HFFc6 (cell line): ENCODE data around the gene KRT79. TPM values are rescaled to one million over a fixed set of nuclear protein-coding genes. Genes with fewer than 3 reads are reported as not detected.
"Not testable (repeated sequence)": the region's sequence is repeated elsewhere in the genome, so short reads cannot be mapped to it uniquely, and the experiment has no call there.

Experiments used
- DNase-seq: peaks from one replicate; pipeline ENCODE4 v3.0.0-alpha.2; 2018
- H3K27ac Mint-ChIP-seq: 2 replicates; pipeline ENCODE4 v1.8.0; 2020; ENCODE audit warnings: mild to moderate bottlenecking, mixed read lengths
- H3K27me3 Mint-ChIP-seq: 2 replicates; pipeline ENCODE4 v1.8.0; 2021; ENCODE audit warnings: mild to moderate bottlenecking, moderate library complexity, mixed read lengths; ENCODE audit not compliant: insufficient read depth
- H3K36me3 Mint-ChIP-seq: 2 replicates; pipeline ENCODE4 v1.8.0; 2021; ENCODE audit warnings: low read depth, mixed read lengths
- H3K4me1 Mint-ChIP-seq: 2 replicates; pipeline ENCODE4 v1.8.0; 2020; ENCODE audit warnings: low read depth, mixed read lengths
- H3K4me3 Mint-ChIP-seq: 2 replicates; pipeline ENCODE4 v1.8.0; 2020; ENCODE audit warnings: mild to moderate bottlenecking, moderate library complexity, mixed read lengths
- H3K9me3 Mint-ChIP-seq: 2 replicates; pipeline ENCODE4 v1.8.0; 2020; ENCODE audit warnings: mild to moderate bottlenecking, mixed read lengths
- long read RNA-seq: library from polyadenylated mRNA; unstranded; transcript quantifications from one replicate; pipeline ENCODE4 v2.0.0, GENCODE V29; 2019
- total RNA-seq, 6 experiments: library from RNA; stranded (reverse); fragmentation: NEBNext Ultra II Directional; extraction: Animal tissue kit (Norgen Biotek cat#: 25700); gene quantifications; 2 replicates in 1 of 6; 3 replicates in 5 of 6; pipeline ENCODE4 v1.2.3, GENCODE V29; 2021
- TF ChIP-seq, protein P1 (sequence below): fragments of 200-600 bp; sonication (generic); IDR thresholded peaks from 2 replicates; pipeline ENCODE4 v1.5.0; 2021; ENCODE audit warnings: antibody characterized with exemption, mild to moderate bottlenecking

Gene KRT79
- not detected for total RNA-seq
- long read RNA-seq, partial matches to known transcripts, result 0 of 1 reads
- long read RNA-seq, other reads (novel, unspliced or antisense), result 1 of 1 reads

DNA sequence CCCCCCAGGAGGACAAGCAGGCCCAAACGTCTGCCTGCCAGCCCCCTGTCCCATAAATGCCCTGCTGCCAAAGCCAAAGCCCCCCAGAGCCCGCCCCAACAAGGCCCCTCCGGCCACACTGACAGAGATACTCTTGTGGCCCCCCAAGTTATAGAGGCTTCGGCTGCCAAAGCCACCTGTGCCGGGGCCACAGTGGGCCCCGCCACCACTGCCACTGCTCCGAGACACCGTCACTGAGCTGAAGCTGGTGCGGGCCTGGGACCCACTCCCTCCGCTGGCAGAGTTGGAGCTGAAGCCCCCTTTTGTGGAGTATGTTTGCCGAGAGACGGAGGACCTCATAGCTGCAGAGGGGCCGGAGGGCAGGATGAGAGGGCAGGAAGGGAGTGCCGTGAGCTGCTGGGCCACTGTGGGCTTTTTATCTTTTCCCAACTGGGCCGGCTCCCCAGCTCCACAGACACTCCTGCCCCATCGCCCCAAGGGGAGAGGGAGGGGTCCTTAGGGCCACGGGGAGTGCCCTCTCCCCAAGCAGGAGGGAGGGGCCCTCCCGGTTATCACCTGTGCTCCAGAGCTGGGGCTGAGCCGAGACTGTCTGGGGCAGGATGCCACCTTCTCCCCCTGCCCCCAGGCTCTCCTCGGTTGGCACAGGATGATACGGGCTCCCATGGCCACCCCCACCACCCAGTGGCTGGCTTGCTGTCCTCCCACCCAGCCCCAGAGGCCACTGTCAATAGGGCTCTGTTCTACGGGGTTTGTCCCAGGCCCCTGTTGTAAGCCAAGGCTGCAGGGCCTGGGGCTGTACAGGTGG is at the start of gene KRT79:
TSS of gene KRT79 (minus strand) at position 390 of the 805 bp plus-strand sequence. CDS start at position 339, 51 bp downstream.
- peaks cover 38% of the 10 kb centered on the region for H3K4me1 Mint-ChIP-seq
- H3K9me3 Mint-ChIP-seq, result no peaks in the 10 kb centered on the region
- no peak for DNase-seq
- TF ChIP-seq, protein P1, sequence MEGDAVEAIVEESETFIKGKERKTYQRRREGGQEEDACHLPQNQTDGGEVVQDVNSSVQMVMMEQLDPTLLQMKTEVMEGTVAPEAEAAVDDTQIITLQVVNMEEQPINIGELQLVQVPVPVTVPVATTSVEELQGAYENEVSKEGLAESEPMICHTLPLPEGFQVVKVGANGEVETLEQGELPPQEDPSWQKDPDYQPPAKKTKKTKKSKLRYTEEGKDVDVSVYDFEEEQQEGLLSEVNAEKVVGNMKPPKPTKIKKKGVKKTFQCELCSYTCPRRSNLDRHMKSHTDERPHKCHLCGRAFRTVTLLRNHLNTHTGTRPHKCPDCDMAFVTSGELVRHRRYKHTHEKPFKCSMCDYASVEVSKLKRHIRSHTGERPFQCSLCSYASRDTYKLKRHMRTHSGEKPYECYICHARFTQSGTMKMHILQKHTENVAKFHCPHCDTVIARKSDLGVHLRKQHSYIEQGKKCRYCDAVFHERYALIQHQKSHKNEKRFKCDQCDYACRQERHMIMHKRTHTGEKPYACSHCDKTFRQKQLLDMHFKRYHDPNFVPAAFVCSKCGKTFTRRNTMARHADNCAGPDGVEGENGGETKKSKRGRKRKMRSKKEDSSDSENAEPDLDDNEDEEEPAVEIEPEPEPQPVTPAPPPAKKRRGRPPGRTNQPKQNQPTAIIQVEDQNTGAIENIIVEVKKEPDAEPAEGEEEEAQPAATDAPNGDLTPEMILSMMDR, result no peak
- H3K4me3 Mint-ChIP-seq, result no peak within 1 kb of the TSS
- peaks cover 5% of the 10 kb centered on the region for H3K27me3 Mint-ChIP-seq
- no peak within 1 kb of the TSS for H3K27ac Mint-ChIP-seq
- H3K36me3 Mint-ChIP-seq, result no peaks in the 10 kb centered on the region

DNA sequence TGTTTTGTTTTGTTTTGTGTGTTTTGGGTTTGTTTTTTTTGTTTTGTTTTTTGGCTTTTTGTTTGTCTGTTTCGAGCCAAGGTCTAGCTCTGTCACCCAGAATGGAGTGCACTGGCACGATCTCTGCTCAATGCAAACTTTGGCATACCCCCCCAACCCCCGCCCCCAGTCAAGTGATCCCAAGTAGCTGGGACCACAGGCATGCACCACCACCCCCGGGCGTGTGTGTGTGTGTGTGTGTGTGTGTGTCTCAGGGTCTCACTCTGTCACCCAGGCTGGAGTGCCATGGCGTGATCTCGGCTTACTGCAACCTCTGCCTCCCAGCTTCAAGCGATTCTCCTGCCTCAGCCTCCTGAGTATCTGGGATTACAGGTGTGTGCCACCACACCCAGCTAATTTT is 46.4 kb upstream of the KRT79 start:
- H3K27ac Mint-ChIP-seq, DNase-seq, H3K4me3 Mint-ChIP-seq, H3K36me3 Mint-ChIP-seq, H3K27me3 Mint-ChIP-seq, H3K9me3 Mint-ChIP-seq: not testable (repeated sequence)
- H3K4me1 Mint-ChIP-seq, result peaks cover 33% of the 10 kb centered on the region

DNA sequence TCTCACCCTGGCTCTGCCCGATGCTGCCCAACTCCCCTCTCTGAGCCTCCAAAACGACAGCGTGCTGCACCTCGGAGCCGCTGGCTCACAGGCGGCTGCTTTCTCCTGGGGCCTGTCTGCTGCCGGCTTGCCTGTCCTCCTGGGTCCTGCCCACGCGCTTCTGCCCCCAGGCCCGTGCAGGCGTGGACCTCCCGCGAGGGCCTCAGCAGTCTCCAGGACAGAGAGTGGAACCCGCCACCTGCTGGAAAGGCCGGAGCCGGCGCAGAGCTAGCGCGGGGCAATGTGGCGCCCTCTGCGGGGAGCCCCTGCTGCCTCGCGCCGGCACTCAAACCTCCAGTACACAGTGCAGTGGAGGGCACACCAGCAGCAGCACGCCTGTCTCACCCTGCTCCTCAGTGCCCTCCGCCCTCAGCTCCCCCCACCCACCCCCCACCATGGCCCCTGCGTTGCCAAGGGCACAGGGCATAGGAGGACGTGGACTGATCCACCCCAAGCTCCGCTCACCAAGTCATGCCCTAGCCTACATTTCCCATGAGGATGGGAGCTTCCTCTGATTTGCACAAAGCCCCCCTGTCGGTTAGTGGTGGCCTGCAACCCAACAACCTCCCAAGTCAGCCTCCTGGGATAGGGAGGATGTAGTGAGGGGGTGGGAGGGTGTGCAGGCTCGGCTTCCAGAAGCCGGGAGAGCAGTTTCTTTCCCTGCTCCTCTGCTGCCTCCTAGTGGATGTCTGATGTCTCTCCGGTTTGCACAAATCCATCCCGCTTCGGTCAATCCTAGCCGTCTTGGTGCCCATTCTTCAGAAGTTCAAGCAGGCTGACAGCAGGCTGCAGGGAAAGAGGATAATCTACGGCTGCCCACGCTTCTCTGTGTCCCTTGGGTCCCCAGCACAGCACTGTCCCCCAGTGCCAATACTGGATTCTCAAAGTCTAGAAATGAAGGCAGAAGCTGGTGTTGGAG is 45.6 kb upstream of the KRT79 start:
- Mint-ChIP-seq H3K4me3 (peak overlapping the region; percentile 69), H3K27ac (peak overlapping the region; percentile 40), H3K27me3 (no peaks in the 10 kb centered on the region; the same call in 1 of the 2 replicates), H3K9me3 (no peaks in the 10 kb centered on the region), H3K4me1 (peaks cover 36% of the 10 kb centered on the region), H3K36me3 (no peaks in the 10 kb centered on the region)
- TF ChIP-seq, protein P1, result peak; percentile 90
- peak; percentile 80 for DNase-seq

DNA sequence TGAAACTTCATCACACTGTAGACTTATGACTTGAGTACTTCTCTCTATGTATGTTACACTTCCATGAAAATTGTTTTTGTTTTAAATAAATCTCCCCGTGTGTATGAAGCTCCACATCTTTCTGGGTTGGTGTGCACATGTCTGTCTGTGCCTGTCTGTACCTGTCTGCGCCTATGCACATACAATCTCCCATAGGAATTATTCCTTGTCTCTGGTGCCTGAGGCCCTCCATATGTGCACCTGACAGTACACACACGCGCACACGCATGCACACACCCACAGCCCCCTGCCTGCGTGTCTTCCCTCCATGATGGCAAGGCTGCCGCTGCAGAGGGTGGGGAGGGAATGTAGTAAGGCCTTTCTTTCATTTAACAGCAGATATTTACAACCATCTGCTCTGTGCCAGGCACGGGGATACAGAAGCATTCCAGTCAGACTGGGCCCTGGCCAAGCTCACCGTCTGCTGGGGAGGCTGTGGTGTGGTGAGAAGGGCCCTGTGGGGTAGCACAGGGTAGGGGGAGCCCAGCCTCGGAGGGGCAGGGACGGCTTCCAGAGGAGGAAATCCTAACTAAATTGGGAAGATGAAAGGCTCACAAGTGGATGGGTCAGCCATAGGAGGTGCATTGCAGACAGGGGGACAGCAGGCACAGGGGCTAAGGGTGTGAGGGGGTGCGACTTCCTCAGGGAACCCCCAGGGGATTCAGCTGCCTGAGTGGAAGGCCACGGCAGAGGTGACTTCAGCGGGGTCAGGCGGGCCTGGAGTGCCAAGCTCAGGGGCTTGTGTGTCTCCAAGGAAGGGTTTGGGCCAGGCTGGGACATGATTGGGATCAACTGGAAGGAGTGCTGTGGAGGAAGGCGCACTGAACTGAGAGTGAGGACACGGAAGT is 44.6 kb upstream of the KRT79 start:
- no peak for DNase-seq
- Mint-ChIP-seq H3K4me1 (peaks cover 38% of the 10 kb centered on the region), H3K27ac (peak overlapping the region; percentile 40), H3K9me3 (no peaks in the 10 kb centered on the region), H3K27me3 (no peaks in the 10 kb centered on the region; the same call in 1 of the 2 replicates), H3K36me3 (no peaks in the 10 kb centered on the region), H3K4me3 (peak overlapping the region; percentile 69; the same call in 1 of the 2 replicates)
- TF ChIP-seq, protein P1, result no peak

DNA sequence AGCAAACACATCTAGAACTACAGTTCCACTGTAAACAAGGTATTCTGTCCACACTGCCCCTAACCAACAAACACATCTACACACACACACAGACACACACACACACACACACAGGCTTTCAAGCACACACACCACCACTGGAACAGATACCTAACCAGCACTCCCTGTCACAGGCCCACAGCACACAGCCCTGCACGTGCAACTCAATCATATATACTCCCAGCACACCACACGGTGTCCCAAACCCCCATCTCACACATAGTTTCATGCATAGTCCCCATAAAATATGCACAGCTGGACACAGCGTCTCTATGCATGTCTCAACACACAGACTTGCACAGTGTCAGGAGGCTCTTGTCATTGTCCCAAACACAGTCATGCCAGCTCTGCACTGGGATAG is 43.1 kb upstream of the KRT79 start:
- TF ChIP-seq, protein P1, result no peak
- Mint-ChIP-seq H3K27ac (no peak overlapping the region), H3K4me1 (peaks cover 51% of the 10 kb centered on the region), H3K4me3 (no peak overlapping the region), H3K36me3 (no peaks in the 10 kb centered on the region), H3K9me3 (no peaks in the 10 kb centered on the region), H3K27me3 (no peaks in the 10 kb centered on the region; the same call in 1 of the 2 replicates)
- no peak for DNase-seq
